HEK293 (cell line): ENCODE data around the gene S1PR2.

Source experiments
- CTCF ChIA-PET: fragments of 350-600 bp; formaldehyde crosslinking; extraction: SDS; loops from one replicate; lab custom pipeline; 2021; ENCODE audit warnings: antibody characterized with exemption; lab: Yijun Ruan, JAX
- POLR2A ChIA-PET: fragments of 300-600 bp; formaldehyde crosslinking; extraction: SDS; loops from one replicate; lab custom pipeline; 2020; ENCODE audit warnings: antibody characterized with exemption, inconsistent platforms; lab: Yijun Ruan, JAX
- H3K27ac ChIP-seq: fragments of 200-500 bp; sonication (Bioruptor generic); 2 replicates; pipeline ENCODE4 v1.5.1; 2014; ENCODE audit warnings: low read depth, low read length, control low read depth, inconsistent platforms; ENCODE audit errors: extremely low read depth
- H3K36me3 ChIP-seq, 2 experiments: fragments of 200-500 bp in 1 of 2; sonication (Bioruptor generic) in 1 of 2; 1 replicate in 1 of 2; 2 replicates in 1 of 2; pipeline ENCODE4 v1.5.1; 2014 to 2017; ENCODE audit warnings: inconsistent platforms in 2 of 2, low read length in 2 of 2; ENCODE audit not compliant: control insufficient read depth in 2 of 2, insufficient read depth in 1 of 2
- H3K4me1 ChIP-seq: fragments of 200-500 bp; sonication (Bioruptor generic); 2 replicates; pipeline ENCODE4 v1.5.1; 2014; ENCODE audit warnings: mild to moderate bottlenecking, low read length, inconsistent platforms; ENCODE audit not compliant: control insufficient read depth, insufficient read depth
- H3K4me3 ChIP-seq: 2 replicates; pipeline ENCODE4 v1.5.1; 2011; ENCODE audit warnings: low read depth, mild to moderate bottlenecking, control low read depth, low read length, moderate library complexity
- H3K9me3 ChIP-seq: fragments of 200-500 bp; sonication (Bioruptor generic); 2 replicates; pipeline ENCODE4 v1.5.1; 2014; ENCODE audit warnings: low read depth, low read length, inconsistent platforms; ENCODE audit not compliant: control insufficient read depth, insufficient read depth
- KLF1 ChIP-seq: fragments of 450-650 bp; formaldehyde crosslinking; IDR thresholded peaks from 2 replicates; pipeline ENCODE4 v1.5.1; 2016; ENCODE audit warnings: missing biosample characterization, missing genetic modification characterization
- KLF17 ChIP-seq: fragments of 450-650 bp; formaldehyde crosslinking; IDR thresholded peaks from 2 replicates; pipeline ENCODE4 v1.5.1; 2016; ENCODE audit warnings: missing biosample characterization, missing genetic modification characterization
- MEIS1 ChIP-seq: sonication (generic); formaldehyde crosslinking; IDR thresholded peaks from 2 replicates; pipeline ENCODE4 v1.8.1; 2022; ENCODE audit warnings: missing genetic modification reagents, mild to moderate bottlenecking, borderline replicate concordance
- PATZ1 ChIP-seq: fragments of 450-650 bp; formaldehyde crosslinking; IDR thresholded peaks from 2 replicates; pipeline ENCODE4 v1.5.1; 2016; ENCODE audit warnings: missing biosample characterization, missing genetic modification characterization
- PRDM1 ChIP-seq: fragments of 450-650 bp; formaldehyde crosslinking; IDR thresholded peaks from 2 replicates; pipeline ENCODE4; 2016; ENCODE audit warnings: missing biosample characterization, missing genetic modification characterization
- ZBTB11 ChIP-seq: fragments of 450-650 bp; formaldehyde crosslinking; conservative IDR thresholded peaks from 2 replicates; pipeline ENCODE4 v1.5.1; 2016; ENCODE audit warnings: low read depth, missing biosample characterization, missing genetic modification characterization
- ZBTB6 ChIP-seq: fragments of 450-650 bp; formaldehyde crosslinking; IDR thresholded peaks from 2 replicates; pipeline ENCODE4 v1.5.1; 2017; ENCODE audit warnings: missing biosample characterization, missing genetic modification characterization
- ZFP3 ChIP-seq: fragments of 450-650 bp; formaldehyde crosslinking; IDR thresholded peaks from 2 replicates; pipeline ENCODE4 v1.5.1; 2016; ENCODE audit warnings: low read depth, missing biosample characterization, missing genetic modification characterization
- ZNF23 ChIP-seq: fragments of 450-650 bp; formaldehyde crosslinking; IDR thresholded peaks from 2 replicates; pipeline ENCODE4 v1.5.1; 2016; ENCODE audit warnings: missing biosample characterization, missing genetic modification characterization, borderline replicate concordance
- ZNF423 ChIP-seq: fragments of 450-650 bp; formaldehyde crosslinking; IDR thresholded peaks from 2 replicates; pipeline ENCODE4 v1.5.1; 2016; ENCODE audit warnings: missing biosample characterization, missing genetic modification characterization
- ZNF433 ChIP-seq: fragments of 450-650 bp; formaldehyde crosslinking; IDR thresholded peaks from 2 replicates; pipeline ENCODE4 v1.5.1; 2016; ENCODE audit warnings: missing biosample characterization, missing genetic modification characterization, low read depth
- ZNF449 ChIP-seq: fragments of 450-650 bp; formaldehyde crosslinking; IDR thresholded peaks from 2 replicates; pipeline ENCODE4 v1.5.1; 2017; ENCODE audit warnings: missing biosample characterization, mild to moderate bottlenecking, missing genetic modification characterization, moderate library complexity
- ZNF518A ChIP-seq: fragments of 450-650 bp; formaldehyde crosslinking; conservative IDR thresholded peaks from 2 replicates; pipeline ENCODE4 v1.5.1; 2016; ENCODE audit warnings: low read depth, missing biosample characterization, missing genetic modification characterization
- ZNF521 ChIP-seq: fragments of 450-650 bp; formaldehyde crosslinking; IDR thresholded peaks from 2 replicates; pipeline ENCODE4 v1.5.1; 2017; ENCODE audit warnings: missing biosample characterization, mild to moderate bottlenecking, missing genetic modification characterization
- ZNF596 ChIP-seq: fragments of 450-650 bp; IDR thresholded peaks from 2 replicates; pipeline ENCODE4 v1.5.0; 2018; ENCODE audit warnings: missing biosample characterization, mild to moderate bottlenecking, missing genetic modification characterization, moderate library complexity
- ZNF621 ChIP-seq: fragments of 450-650 bp; formaldehyde crosslinking; IDR thresholded peaks from 2 replicates; pipeline ENCODE4 v1.5.1; 2017; ENCODE audit warnings: missing biosample characterization, missing genetic modification characterization
- ZNF837 ChIP-seq: fragments of 450-650 bp; formaldehyde crosslinking; IDR thresholded peaks from 2 replicates; pipeline ENCODE4 v1.5.1; 2016; ENCODE audit warnings: missing biosample characterization, missing genetic modification characterization

S1PR2 gene

GRCh38 chr19:10228393-10228792, 2.7 kb downstream of the S1PR2 start:
- no peak overlapping the region for H3K4me3 ChIP-seq
- no peak overlapping the region for H3K27ac ChIP-seq
- peaks cover 0 to 9% of the 10 kb centered on the region in 2 experiments; a peak in 1 of 3 replicates for H3K36me3 ChIP-seq
- no peaks in the 10 kb centered on the region for H3K4me1 ChIP-seq
- CTCF ChIA-PET = interaction anchor here (0.6 to 4.7 kb wide), 9 partner anchors 9 to 164 kb away, joined by 3 to 38 read pairs (median 4); no protein-coding TSS in a partner anchor
- H3K9me3 ChIP-seq = no peaks in the 10 kb centered on the region
- no peak for TF ChIP-seq ZNF423 (tag by site-specific recombination)
- no peak for TF ChIP-seq ZNF23 (tag by site-specific recombination)
- no peak for TF ChIP-seq KLF17 (tag by site-specific recombination)
- TF ChIP-seq ZNF521 (tag by site-specific recombination) = no peak
- TF ChIP-seq ZNF596 (tag by site-specific recombination) = no peak
- TF ChIP-seq ZBTB6 (tag by site-specific recombination) = no peak
- TF ChIP-seq ZNF433 (tag by site-specific recombination) = no peak
- TF ChIP-seq PRDM1 (tag by site-specific recombination) = no peak
- no peak for TF ChIP-seq ZFP3 (tag by site-specific recombination)
- TF ChIP-seq ZNF837 = no peak
- no peak for TF ChIP-seq ZBTB11
- TF ChIP-seq PATZ1 (tag by site-specific recombination) = no peak
- no peak for TF ChIP-seq ZNF621 (tag by site-specific recombination)
- TF ChIP-seq ZNF518A = no peak
- TF ChIP-seq KLF1 (tag by site-specific recombination) = no peak
- TF ChIP-seq MEIS1 (CRISPR knock-in tag) = no peak
- TF ChIP-seq ZNF449 (tag by site-specific recombination) = no peak
- POLR2A ChIA-PET = interaction anchor here (1.8 kb wide), 1 partner anchor 33 kb away, joined by 8 read pairs; the partner anchor contains the start of gene DNMT1
